Gastrocnemius medialis (tissue), 4 donors: ENCODE data around the gene COL9A3.

ENCODE experiments used
- CTCF ChIP-seq, 5 experiments: fragments of 450-650 bp in 3 of 5; fragments of 200-600 bp in 2 of 5; sonication (generic) in 2 of 5; IDR thresholded peaks in 4 of 5; conservative IDR thresholded peaks in 1 of 5; 1 replicate in 4 of 5; 2 replicates in 1 of 5; pipeline ENCODE4 v1.5.1; 2016 to 2019; ENCODE audit warnings: antibody characterized with exemption in 5 of 5, mild to moderate bottlenecking in 3 of 5, moderate library complexity in 3 of 5
- POLR2A ChIP-seq, 2 donors: fragments of 450-650 bp; IDR thresholded peaks; one replicate each; pipeline ENCODE4 v1.6.1; 2017; ENCODE audit warnings: antibody characterized with exemption in 2 of 2, mild to moderate bottlenecking in 2 of 2, moderate library complexity in 2 of 2

GRCh38 chr20:62878244-62879038 is 61.6 kb downstream of the COL9A3 start:
- no peak for TF ChIP-seq POLR2A (IDR thresholded peaks at IDR 0.05)
- no peak for TF ChIP-seq CTCF (IDR thresholded peaks at IDR 0.05 in 4 of 5, conservative IDR thresholded peaks at IDR 0.05 in 1 of 5)
